SU-DHL-6 (cell line): ENCODE measurements around the gene ETNK2.

Experiments used
- EZH2phosphoT487 ChIP-seq: fragments of 200-600 bp; sonication (generic), shearing (Covaris generic); conservative IDR thresholded peaks from 2 replicates; pipeline ENCODE4 v1.6.1; 2018; ENCODE audit warnings: mild to moderate bottlenecking, antibody characterized with exemption, low read length, moderate library complexity, mixed read lengths
- TF ChIP-seq, protein P1 (sequence below): fragments of 200-600 bp; sonication (generic); IDR thresholded peaks from one replicate; pipeline ENCODE4 v1.5.1; 2017; ENCODE audit warnings: antibody characterized with exemption, mild to moderate bottlenecking, low read length, moderate library complexity; ENCODE audit not compliant: insufficient read depth, poor library complexity, severe bottlenecking

DNA sequence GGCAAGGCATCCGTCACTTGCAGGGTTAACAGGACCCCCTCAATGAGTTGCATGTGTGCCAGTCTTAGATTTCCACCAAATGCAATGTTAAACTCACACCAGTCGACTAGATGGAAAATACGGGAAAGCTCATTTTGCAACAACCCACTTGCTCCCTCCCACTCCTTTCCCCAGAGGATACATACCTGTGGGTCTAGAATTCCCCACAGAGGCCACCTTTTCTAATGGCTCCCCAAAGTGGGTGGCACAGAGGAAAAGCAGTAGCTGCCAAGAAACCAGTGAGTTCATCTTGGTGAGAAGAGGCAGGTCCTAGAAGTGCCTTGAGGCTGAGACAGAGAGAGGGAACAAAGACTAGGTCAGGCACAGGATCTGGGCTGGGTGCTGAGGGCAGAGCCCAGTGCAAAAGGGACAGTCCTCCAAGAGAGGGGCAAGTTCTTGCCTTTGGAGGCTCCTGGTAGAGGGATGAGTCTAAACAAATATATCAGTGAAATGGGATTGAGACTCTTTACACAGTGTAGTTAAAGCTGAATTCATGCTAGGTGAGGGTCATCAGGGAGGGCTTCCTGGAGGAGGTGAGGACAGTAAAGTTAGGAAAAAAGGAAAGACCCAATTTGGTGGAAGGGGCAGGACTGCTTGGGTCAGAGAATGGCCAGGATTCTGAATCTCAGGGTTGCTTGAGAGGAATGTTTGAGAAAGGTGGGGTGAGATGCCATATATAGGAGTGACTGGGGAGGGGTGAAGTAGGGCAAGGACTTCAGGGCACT lies 40.9 kb upstream of the ETNK2 start:
- TF ChIP-seq, protein P1, sequence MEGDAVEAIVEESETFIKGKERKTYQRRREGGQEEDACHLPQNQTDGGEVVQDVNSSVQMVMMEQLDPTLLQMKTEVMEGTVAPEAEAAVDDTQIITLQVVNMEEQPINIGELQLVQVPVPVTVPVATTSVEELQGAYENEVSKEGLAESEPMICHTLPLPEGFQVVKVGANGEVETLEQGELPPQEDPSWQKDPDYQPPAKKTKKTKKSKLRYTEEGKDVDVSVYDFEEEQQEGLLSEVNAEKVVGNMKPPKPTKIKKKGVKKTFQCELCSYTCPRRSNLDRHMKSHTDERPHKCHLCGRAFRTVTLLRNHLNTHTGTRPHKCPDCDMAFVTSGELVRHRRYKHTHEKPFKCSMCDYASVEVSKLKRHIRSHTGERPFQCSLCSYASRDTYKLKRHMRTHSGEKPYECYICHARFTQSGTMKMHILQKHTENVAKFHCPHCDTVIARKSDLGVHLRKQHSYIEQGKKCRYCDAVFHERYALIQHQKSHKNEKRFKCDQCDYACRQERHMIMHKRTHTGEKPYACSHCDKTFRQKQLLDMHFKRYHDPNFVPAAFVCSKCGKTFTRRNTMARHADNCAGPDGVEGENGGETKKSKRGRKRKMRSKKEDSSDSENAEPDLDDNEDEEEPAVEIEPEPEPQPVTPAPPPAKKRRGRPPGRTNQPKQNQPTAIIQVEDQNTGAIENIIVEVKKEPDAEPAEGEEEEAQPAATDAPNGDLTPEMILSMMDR, result no peak
- no peak for TF ChIP-seq EZH2phosphoT487
